GM19452 (cell line): ENCODE results near the gene PLEKHG1.

Experiments used
- ATAC-seq: cut with Tn5 transposase; IDR thresholded peaks from one replicate; pipeline ENCODE4 v1.9.1; 2021; ENCODE audit not compliant: unreplicated experiment

Gene PLEKHG1

DNA sequence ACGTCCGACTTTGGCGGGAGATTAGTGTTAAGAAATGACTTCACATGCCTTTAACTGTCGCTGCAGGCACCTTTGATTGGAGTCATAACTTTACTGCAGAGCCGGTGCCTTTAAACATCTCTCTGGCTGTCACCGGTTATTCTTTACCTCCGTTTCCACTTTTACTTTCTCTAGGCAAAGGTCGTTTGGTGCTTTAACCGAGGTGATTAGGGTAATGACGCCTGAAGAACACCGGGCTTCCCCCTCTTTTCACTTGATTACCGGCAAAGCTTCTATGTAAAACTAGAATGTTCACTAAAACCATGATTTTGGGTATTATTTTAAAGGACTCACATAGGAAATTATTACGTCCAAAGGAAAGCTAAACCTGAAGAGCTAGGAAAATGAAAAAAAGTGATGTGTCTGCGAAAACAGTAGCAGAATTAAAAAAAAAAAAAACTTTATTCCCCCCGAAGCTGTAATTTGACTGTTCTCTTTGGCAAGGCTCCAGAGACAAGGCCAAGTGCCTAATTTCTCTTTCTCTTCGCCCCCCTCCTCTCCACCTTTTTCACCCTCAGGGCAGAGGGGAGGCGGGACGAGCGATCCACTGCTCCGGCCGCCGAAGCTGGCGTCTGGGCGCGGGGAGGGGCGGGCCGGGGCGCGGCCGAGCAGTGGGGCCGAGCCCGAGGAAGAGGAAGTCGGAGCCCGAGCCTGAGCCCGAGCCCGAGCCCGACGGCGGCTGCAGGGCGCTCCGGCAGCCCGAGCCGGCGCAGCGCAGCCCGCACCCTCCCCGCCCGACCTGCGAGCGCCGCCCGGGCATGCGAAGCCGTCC is at the start of gene PLEKHG1:
Gene PLEKHG1 (plus strand): TSS at position 687 of the 811 bp plus-strand sequence. CDS start 133,797 bp downstream, outside the sequence.
- peak; percentile 68 for ATAC-seq

DNA sequence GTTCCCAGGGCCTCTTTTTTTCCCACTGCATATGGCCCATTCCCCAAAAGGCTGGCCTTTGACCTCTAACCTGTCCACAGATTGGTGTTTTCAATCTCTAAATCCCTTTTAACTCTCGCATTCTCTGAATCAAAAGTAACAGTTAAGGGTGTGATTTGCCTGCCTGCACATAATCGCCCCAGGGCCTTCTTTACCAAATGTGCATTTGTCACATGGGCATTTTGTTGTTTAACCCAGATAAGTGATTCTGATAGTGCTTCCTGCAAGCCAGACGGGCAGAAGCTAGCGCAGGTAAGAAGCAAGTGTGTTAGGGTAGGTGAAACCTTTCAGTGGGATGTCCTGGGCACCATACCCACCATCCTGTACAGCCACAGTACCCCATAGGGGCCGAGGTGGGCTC is 49.4 kb upstream of the PLEKHG1 start:
- ATAC-seq = no peak

DNA sequence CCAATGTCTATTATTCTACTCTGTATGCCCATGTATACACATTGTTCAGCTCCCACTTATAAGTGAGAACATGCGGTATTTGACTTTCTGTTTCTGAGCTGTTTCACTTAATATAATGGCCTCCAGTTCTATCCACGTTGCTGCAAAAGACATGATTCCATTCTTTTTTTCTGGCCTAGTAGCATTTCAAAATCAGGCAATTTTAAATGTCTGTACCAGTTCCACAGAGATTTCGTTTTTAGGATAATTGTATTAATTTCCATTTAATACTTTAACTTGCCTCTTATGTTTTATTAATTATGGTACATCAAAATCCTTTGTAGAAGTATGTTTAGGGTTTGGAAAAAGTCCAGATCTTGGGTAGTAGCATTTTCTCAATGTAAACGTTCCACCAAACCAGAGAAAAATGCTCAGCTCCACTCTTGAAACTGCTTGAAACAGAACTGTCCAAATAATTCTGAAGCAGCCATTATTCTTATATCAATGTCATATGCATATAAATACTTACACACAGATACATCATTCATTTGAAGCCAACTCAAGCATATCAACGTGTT is 42.6 kb upstream of the PLEKHG1 start:
- no peak for ATAC-seq

DNA sequence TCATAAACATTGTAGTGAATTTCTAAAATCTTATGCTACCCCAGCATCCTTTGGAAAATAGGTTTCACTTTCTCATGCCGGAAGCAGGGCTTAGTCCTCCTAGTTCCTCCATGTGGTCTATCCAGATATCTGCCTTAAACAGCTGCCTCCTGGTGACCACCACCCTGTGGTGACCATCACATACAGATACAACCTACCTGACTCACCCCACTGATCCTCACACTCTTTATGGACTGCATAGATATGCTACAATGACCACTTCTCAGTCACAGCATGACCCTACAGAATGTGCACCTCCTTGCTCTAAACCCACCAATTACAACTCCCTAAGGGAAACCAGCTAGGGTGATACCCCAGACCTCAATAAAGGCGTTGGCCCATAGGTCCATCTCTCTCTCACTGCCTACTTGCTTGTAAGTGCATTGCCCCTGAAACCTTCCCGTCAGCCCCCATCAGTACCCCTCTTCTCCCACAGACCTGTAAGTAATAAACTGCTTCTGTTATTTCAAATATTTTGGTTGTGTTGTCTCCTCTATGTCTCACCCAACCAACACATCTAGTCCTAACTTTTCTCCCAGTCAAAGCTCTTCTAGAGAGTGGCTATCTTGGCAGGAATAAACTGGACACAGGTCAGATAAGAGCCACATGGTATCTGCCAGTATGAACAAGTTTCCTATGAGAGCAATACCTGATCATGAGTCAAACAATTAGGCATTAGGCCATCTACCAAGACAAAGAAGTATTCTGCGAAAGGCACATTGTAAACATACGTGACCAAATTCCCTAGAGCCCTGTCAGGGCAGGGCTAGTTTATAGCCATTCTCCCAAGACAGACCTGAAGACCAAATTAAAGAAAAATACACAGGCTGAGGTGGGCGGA is 39.4 kb upstream of the PLEKHG1 start:
- ATAC-seq = no peak

DNA sequence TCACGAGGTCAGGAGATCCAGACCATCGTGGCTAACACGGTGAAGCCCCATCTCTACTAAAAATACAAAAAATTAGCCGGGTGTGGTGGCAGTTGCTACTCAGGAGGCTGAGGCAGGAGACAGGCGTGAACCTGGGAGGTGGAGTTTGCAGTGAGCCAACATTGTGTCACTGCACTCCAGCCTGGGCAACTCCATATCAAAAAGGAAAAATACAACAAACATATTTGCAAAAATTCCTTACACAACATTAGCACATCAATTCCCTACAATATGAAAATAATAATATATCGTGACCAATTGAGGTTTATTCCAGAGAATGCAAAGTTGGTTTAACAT is 38.8 kb upstream of the PLEKHG1 start:
- no peak for ATAC-seq

DNA sequence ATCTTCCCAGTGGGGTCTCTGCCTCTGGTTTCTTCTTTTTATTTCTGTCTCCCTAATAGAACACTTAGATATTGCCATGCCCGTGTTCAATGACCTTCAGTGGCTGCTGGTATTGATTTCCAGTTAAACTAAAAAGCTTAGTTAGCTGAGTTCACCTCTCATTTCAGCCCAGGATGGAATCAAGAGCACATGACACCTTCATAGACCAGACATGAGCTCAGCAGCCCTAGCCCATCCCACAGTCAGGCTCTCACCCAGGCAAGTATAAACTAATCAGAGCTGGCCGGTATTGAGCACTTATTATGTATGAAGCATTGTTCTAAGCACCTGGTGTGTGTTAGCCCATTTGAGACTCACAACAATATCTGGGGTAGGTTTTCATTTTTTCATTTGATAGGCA is 33.7 kb upstream of the PLEKHG1 start:
- ATAC-seq = no peak

DNA sequence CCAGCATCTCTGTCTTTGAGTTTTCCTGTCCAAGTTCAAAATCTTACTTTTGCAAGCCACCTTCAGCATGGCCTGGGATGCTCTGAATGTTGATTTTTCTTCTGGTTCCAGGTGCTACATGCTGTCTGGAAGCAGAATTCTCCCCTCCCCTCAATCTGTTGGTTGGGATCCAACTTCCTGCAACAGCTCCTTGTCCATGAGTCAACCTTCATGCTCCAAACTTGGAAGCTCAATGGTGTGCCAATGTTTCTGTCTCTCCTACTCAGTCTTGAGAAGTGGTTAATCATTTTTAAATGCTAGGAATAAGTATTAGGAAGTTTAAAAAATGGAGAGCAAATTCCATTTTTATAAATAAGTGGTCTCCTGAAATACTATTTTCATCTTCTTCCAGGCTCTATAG is 33.2 kb upstream of the PLEKHG1 start:
- no peak for ATAC-seq

DNA sequence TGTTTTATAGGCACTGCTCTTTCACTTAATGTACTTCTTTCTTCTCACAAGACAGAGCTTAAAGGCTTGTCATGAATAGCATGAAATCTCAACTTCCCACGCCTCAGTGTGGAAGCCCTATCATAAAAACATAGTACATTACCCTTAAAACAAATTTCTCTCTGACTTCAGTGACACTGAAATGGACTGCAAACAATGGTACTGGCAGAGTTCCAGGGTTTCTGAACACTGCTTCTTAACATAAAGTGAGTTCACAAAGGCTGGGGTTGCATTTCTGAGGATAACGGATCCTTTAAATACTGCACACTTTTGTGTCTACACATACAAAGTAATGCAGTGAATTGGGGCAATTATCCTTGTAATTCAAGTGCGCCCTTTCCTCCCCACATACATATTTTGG is 32.3 kb upstream of the PLEKHG1 start:
- ATAC-seq = no peak

DNA sequence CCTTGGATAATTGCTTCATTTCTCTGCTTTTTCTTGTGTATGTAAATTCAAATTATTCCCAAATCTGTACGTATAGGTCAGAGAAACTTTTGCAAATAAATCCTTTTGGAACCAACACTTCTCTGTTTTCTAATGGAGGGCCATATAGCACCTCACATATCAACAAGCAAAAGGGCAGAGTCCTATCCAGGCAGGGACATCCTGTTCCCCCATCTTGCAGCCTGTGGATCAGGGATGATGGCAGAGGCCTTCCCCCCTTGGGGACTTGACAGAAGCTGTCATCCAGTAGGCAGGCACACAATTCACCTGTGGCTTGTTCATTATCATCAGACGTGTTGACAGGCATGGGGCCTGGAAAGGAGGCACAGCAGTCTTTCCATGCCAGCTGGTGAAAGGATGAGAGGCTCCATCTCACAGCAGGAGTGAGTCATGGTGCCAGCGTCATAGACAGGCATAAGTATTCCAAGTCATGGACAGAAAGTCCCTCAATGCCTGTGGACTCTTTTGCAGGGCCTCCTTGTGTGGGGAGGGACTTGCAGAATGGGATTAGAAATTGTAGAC is 31.8 kb upstream of the PLEKHG1 start:
- no peak for ATAC-seq

DNA sequence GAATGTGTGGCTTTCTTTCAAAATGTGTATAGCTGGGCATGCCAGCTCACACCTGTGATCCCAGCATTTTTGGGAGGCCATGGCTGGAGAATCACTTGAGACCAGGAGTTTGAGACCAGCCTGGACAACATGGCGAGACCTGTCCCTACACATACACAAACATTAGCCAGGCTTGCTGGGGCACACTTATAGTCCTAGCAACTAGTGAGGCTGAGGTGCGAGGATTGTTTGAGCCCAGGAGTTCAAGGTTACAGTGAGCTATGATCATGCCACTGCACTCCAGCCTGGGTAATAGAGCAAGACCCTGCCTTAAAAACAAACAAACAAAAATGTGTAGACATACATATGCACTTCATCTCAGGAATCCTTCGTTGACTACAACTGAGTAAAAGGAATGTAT is 31.1 kb upstream of the PLEKHG1 start:
- no peak for ATAC-seq

DNA sequence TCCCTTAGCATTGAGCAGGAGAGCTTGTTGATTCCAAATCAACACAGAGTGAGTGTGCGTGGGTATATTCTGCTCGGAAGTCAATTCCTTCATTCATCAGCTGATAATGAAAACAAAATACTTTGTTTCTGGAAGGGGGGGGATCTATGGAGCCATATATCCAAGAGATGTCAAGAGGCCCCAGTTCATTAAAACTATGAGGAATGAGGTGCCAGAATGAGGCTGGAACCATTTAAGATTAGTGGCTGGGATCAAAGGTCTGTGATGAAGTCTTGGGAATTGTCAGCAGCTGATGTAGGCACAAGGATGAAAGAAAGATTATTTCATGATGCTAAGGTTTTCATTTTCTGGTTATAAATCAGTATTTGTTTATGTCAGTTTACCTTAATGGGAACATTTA is 30.5 kb upstream of the PLEKHG1 start:
- no peak for ATAC-seq

DNA sequence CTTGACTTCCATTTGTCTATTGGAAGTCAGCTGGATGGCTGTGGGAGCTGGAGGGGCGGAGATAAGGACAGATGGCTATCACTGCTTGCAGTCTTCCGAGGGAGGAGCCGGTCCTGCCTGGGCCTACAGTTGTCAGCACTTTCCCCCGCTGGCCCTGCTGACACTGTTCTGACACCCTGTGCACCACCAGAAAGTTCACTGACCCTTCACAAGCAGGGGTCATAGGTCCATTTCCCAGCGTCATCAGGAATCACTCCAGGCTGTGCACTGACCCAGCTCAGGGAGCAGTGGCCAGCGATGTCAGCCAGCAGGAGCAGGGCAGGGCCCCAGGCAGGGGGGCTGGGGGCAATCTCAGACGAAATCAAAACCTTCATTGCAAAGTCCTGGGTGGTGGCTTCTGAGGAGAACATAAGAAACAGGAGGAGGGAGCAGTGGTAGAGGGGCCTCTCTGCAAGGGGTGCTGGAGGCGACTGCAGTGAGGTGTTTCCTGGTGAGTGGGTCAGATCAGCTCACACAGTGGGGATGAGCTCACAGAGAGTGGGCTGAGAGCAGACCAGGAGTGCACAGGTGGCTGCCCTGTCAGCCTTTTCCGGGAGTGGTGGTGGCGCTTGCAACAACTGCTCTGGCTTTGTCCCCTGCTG is 26.5 kb upstream of the PLEKHG1 start:
- ATAC-seq = no peak

DNA sequence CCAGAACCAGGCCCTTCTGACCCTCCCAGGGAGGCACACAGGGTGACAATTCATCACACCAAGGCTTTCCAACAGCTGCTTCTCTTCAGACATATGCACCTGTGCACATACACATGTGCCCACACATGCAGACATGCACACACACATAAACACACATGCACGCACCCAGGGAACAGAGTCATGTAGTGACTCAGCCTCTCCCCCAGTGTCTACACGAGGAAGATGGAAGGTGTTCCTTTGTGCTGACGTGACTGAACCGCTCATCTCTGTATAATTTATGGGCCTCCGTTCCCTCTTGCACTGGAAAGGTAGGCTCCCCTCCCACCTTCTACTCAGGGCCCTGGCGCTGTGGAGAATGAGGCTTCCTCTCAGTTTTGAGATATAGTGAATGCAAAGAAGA is 23.8 kb upstream of the PLEKHG1 start:
- ATAC-seq = no peak

DNA sequence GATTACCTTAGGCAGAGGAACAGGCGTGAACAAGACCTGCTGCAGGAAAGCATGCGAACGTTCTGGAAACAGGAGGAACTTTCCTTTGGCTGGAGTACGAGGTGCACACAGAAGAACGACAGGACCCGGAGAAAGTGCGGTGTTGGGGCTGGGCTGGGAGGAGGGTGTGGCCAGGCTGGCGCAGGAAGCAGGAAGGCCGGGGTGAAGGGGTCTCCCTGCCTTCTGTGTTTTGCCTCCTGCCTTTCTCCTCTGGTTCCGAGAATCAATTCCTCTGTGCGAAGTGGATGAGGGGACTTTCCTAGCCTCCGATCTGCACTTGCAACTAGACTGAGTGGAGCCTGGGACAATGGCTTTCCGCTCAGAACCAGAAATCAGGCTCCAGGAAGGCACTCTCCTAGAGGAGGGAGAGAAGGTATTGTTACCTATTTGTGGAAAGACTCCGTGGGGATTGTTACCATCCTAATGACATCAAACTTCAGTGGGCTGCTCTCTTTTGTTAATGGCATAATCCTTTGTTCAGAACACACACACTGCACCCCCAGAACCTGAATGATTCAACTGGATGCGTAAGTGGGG is 22.9 kb upstream of the PLEKHG1 start:
- ATAC-seq = no peak

DNA sequence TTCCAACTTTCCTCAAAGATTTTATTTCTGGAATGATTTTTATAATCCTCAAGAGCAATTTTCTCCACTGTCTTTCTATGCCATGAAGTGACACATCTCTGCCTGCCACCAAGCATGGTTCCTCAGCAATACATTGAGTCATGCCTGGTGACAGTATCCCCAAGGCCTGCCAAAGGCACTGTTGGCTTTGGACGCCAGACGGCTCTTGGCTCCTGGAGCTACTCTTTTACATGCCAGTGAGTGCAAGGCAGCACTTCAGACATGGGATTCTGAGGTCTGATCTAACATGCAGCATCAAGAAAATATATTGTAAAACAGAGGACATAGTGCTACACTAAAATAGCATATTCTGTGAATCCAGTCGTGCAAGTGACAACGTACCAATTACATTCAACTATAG is 20.1 kb upstream of the PLEKHG1 start:
- no peak for ATAC-seq

DNA sequence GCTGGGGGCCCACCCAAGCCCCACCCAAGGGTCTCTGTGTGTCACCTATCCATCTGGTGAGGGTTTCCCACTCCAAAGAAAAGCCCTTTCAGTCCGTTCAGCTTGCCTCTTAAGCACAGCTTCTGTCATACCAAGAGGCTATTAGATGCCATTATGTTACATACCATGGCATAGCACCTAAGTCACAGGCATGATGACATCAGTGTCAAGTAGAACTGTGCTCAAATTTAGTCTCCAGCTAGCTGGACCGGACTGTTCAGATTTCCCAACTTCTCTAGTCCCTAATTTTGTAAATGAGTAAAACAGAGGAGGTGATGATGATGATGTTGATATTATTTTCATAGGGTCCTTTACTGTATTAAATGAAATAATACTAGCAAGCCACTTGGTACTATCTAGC is 19.2 kb upstream of the PLEKHG1 start:
- no peak for ATAC-seq

DNA sequence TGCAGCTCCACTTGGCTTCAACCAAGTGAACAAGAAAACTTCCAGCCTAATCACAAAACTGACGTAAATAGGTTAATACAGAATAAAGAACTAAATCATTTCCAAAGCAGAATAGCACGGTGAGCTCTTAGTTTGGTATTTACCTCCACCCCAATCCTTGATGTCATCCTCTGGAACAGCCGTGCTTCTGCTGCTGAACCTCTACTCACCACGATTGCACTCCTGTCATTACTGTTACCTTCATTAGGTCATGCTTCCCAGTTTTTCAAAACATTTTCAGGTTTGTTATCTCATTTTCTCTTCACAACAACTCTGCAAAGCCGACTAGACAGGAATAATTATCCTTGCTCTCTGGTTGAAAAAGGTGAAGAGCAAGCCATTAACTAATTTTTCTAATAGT is 15.6 kb upstream of the PLEKHG1 start:
- no peak for ATAC-seq

DNA sequence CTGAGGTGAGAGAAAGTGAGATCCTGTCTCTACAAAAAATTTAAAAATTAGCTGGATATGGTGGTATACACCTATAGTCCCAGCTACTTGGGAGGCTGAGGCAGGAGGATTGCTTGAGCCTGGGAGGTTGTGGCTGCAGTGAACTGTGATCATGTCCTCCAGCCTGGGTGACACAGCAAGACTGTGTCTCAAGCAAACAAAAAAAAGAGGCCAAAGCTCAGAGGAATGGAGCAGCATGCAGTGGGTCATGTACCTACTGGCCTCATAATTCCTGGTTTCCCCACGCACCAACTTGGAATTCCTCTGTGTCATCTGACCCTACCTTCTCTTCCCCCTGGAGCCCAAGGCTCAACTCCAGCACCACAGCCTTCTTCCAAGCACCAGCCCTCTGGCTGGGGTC is 15.1 kb upstream of the PLEKHG1 start:
- no peak for ATAC-seq

DNA sequence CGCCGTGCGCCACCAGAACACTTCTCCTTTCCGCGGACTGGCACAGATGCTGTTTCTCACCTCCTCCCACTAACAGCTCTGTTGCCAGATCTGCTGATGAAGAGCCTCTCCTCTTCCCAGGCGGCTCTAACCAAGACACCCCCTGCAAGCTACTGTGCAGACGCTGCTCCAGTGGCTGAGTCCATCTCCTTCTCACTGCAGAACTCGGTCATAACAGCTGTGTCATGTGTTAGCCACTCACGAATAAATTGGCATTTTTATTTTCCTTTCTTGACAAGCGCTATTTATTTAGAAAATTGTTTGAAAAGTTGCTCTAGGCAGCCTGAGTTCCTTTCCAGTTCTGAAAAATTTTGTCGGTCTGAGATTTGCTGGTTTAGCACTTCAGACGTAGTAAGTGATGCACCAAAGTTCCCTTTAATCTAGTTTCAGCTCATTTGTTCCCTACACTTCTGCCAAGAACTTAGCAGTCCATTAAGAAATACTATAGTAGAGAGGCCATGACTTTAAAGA is 12.8 kb upstream of the PLEKHG1 start:
- no peak for ATAC-seq

DNA sequence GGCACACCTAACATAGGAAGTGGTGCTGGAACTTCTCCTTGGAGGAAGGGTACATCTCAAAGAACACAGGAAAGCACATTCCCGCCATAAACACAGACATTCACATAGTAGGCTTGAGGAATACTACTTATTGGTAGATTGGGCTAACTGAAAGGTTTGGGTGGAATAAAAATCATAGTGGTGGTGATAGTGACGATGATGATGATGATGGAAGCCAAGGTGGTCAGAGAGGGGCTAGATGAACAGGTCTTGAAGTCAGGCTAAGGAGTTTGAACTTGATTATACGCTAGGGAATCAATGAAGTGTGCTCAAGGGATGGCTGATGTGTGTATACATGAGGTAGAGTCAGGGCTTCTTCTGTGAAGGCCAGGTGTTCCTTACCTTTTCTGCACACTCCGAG is 12.0 kb upstream of the PLEKHG1 start:
- ATAC-seq = no peak
